Psoas muscle (tissue), 8 donors: ENCODE data around the gene TEAD1. TPM values are rescaled to one million over a fixed set of nuclear protein-coding genes. Genes with fewer than 3 reads are reported as not detected.
A peak's percentile ranks its signal among the peaks of the same experiment; 100 is the strongest.

Experiments
- ATAC-seq, 4 donors: fragments of 200-7000 bp; cut with Tn5 transposase; one replicate each; pipeline ENCODE4 v1.9.1; 2020; ENCODE audit warnings: moderate library complexity in 3 of 4, mild to moderate bottlenecking in 2 of 4
- DNase-seq, 2 donors: peaks; one replicate each; pipeline ENCODE4 v3.0.0-alpha.2; 2020
- H3K27ac ChIP-seq: fragments of 200-600 bp; one replicate; pipeline ENCODE4 v1.8.0; 2022
- H3K27me3 ChIP-seq, 3 donors: fragments of 200-600 bp in 1 of 3; one replicate each; pipeline versions ENCODE4 v1.6.1 to v1.8.0; 2013 to 2022; ENCODE audit warnings: low read length in 2 of 3, mild to moderate bottlenecking in 2 of 3, moderate library complexity in 1 of 3; ENCODE audit not compliant: insufficient read depth in 3 of 3
- H3K36me3 ChIP-seq, 2 donors: fragments of 200-600 bp in 1 of 2; one replicate each; pipeline versions ENCODE4 v1.6.1 to v1.8.0; 2013 to 2022; ENCODE audit warnings: low read depth in 1 of 2, mild to moderate bottlenecking in 1 of 2, moderate library complexity in 1 of 2; ENCODE audit not compliant: insufficient read depth in 1 of 2
- H3K4me1 ChIP-seq: fragments of 200-600 bp; one replicate; pipeline ENCODE4 v1.8.0; 2022
- H3K4me3 ChIP-seq: fragments of 200-600 bp; one replicate; pipeline ENCODE4 v1.8.0; 2022; ENCODE audit warnings: mild to moderate bottlenecking
- H3K9me3 ChIP-seq: fragments of 200-600 bp; one replicate; pipeline ENCODE4 v1.8.0; 2022
- WGBS, 3 donors: extraction: QIAGEN DNeasy Blood & Tissue Kit; methylation state at CpG; one replicate each; pipeline versions ENCODE4 v1.1.6 to v1.1.7; 2013; 5-methylcytosine and 5-hydroxymethylcytosine counted together
- intact Hi-C, 2 donors: fragments of 100-400 bp; cut with DNase I; formaldehyde crosslinking; loops; one replicate each; pipeline versions ENCODE4 v1.11.0 to v1.14.2; 2022
- polyA plus RNA-seq, 3 donors: library from polyadenylated mRNA; stranded (reverse); fragments of 200-250 nt; gene quantifications; one replicate each; pipeline ENCODE4 v1.2.3, GENCODE V29; 2013
- total RNA-seq, 4 donors: library from RNA; stranded (reverse); fragmentation: NEBNext Ultra II Directional in 2 of 4; extraction: Animal tissue kit (Norgen Biotek cat#: 25700) in 2 of 4; gene quantifications; one replicate each; pipeline versions ENCODE4 v1.2.1 to v1.2.4, GENCODE V29; 2021 to 2023
- TF ChIP-seq, protein P1 (sequence below): fragments of 200-600 bp; IDR thresholded peaks from one replicate; pipeline ENCODE4 v1.8.0; 2022; ENCODE audit warnings: antibody characterized with exemption
- donor health status: healthy with polysubstance abuse.
- donor health status: DM: no; HTN: no; CAD: no; lungs with moderate emphysema.
- donor health status: Bipolar disorder and iron deficiency.
- donor health status: healthy.
- donor health status: DM: yes; HTN: yes; CAD: no.
- donor health status: DM: no; HTN: no; CAD: no.
- donor health status: DM: no; HTN: no; CAD: no.
- donor health status: DM: yes; HTN: yes; CAD: no.

Gene TEAD1
- total and polyA plus RNA-seq, 7 donors, result 11.3 to 178 (median 112) TPM

DNA sequence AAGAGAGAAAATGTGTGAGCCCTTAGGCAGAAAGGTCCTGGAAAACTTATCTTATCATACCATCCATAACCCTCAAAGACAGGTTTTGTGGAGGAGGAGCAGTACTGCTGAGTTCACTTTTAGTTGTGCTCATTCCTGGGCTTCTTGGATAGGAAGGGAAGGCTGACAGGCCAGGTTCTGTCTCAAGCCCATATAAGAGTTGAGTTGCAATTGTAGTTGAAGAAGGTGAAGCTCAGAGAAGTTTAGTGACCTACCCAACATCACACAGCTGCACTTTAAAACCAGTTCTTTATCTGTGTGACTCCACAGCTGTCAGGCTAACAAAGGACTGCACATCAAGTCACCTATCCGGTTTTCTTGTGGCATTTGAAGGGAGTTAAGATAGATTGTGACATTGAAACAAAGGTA is 13.0 kb downstream of the TEAD1 start:
- Histone ChIP-seq H3K9me3 (no peaks in the 10 kb centered on the region), H3K36me3 (no peaks in the 10 kb centered on the region), H3K27me3 (no peaks in the 10 kb centered on the region), H3K4me3 (no peak overlapping the region), H3K4me1 (peaks cover 90% of the 10 kb centered on the region), H3K27ac (peak overlapping the region; percentile 95)
- TF ChIP-seq, protein P1, sequence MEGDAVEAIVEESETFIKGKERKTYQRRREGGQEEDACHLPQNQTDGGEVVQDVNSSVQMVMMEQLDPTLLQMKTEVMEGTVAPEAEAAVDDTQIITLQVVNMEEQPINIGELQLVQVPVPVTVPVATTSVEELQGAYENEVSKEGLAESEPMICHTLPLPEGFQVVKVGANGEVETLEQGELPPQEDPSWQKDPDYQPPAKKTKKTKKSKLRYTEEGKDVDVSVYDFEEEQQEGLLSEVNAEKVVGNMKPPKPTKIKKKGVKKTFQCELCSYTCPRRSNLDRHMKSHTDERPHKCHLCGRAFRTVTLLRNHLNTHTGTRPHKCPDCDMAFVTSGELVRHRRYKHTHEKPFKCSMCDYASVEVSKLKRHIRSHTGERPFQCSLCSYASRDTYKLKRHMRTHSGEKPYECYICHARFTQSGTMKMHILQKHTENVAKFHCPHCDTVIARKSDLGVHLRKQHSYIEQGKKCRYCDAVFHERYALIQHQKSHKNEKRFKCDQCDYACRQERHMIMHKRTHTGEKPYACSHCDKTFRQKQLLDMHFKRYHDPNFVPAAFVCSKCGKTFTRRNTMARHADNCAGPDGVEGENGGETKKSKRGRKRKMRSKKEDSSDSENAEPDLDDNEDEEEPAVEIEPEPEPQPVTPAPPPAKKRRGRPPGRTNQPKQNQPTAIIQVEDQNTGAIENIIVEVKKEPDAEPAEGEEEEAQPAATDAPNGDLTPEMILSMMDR, result no peak
- no peak for DNase-seq
- 63 to 75% (median 69%) methylated on average over 1 of the region's 1 CpG for WGBS, 3 donors
- intact Hi-C loops, result no loop called here
- ATAC-seq, result no peak

DNA sequence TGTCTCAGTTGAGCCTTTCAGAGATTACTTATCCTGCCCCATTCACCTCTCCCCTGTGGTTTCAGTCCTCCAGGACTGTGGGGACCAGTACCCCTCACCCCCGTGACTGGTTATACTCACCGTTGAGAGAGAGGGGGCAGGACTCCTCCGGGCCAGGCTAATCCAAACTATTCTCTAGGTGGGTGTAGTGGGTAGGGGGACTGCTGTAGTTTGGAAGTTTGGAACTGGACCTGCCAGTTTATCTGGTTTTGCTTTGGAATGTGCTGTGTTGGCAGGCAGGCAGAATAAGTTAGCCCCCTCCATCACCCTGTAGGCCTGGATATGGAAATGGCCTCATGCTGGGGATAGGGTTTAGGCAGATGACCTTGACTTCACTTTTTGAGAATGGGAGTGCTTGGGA is 13.5 kb downstream of the TEAD1 start:
- Histone ChIP-seq H3K4me1 (peaks cover 89% of the 10 kb centered on the region), H3K27ac (peak overlapping the region; percentile 95)

DNA sequence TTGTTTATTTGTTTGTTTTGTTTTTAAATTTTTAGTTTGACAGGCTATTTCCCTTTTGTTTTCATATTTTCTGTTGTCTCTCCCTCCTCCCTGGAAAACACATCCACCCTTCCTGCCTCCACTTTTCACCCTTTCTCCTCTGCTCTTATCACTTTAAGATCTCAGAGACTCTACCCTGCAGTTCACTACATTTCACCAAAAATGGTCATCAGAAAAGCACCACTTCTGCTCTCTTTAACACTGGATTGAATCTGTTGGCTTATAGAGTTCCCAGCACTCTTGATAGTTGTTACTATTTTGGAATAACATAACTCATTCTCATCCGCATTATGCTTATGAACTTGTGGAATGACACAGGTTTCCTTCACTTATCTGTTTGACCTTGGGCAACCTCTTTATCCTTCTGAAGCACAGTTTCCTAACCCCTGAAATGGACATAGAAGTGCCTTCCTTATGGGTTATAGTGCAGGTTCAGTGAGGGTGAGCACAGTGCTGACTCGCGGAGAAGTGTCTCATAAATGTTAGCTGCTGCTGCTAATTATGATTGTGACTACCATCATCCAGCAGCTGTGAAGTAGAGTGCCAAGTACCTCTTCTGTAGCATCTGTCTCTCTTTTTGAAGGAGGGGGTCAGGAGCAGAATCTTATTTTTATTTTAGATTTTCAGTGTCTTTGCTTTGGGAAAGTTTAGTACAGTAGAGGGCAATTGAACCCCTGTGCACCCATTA is 15.0 kb downstream of the TEAD1 start:
- peak in 3 of 4 donors; percentile 21 to 44 (median 36) for ATAC-seq
- DNase-seq, result no peak
- H3K4me1 ChIP-seq, result peaks cover 82% of the 10 kb centered on the region
- H3K27ac ChIP-seq, result peak overlapping the region; percentile 95
- WGBS, 3 donors, result 30 to 46% (median 35%) methylated on average over 3 of the region's 3 CpGs
- H3K27me3 ChIP-seq, result no peaks in the 10 kb centered on the region
- H3K36me3 ChIP-seq, result no peaks in the 10 kb centered on the region
- intact Hi-C loops, result no loop called here
- TF ChIP-seq, protein P1, result no peak
- H3K4me3 ChIP-seq, result peak overlapping the region; percentile 17
- no peaks in the 10 kb centered on the region for H3K9me3 ChIP-seq

More for the DNA sequence above, 13.5 kb downstream of the TEAD1 start:
- no peak overlapping the region for H3K4me3 ChIP-seq
- DNase-seq (no peak), ATAC-seq (no peak)
- intact Hi-C loops, result no loop called here
- no peaks in the 10 kb centered on the region for H3K27me3 ChIP-seq
- H3K9me3 ChIP-seq, result no peaks in the 10 kb centered on the region
- 70 to 74% (median 72%) methylated on average over 3 of the region's 3 CpGs for whole genome bisulfite sequencing, 3 donors
- H3K36me3 ChIP-seq, result no peaks in the 10 kb centered on the region
- TF ChIP-seq, protein P1, result no peak

DNA sequence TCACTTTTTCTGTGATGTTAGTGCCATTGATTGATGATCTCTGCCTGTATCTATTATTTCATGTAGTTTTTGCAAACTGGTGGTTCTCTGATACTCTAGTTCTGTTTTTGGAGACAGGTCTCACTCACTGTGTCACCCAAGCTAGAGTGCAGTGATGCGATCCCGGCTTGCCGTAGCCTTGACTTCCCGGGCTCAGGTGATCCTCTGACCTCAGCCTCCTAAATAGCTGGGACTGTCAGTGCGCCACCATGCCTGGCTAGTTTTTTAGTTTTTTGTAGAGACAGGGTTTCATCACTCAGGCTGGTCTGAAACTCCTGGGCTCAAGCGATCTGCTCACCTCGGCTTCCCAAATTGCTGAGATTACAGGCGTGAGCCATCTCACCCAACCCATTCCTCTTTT is 16.4 kb downstream of the TEAD1 start:
- no peak for ATAC-seq
- intact Hi-C loops, result loop anchor here (5.0 kb wide), 2 partner anchors 77 to 207 kb away; no protein-coding TSS in a partner anchor
- whole genome bisulfite sequencing, 3 donors, result 66 to 90% (median 69%) methylated on average over 8 of the region's 8 CpGs
- TF ChIP-seq, protein P1, result no peak
- H3K36me3 ChIP-seq, result no peaks in the 10 kb centered on the region
- DNase-seq, result no peak
- no peaks in the 10 kb centered on the region for H3K27me3 ChIP-seq
- no peaks in the 10 kb centered on the region for H3K9me3 ChIP-seq
- H3K4me1 ChIP-seq, result peaks cover 82% of the 10 kb centered on the region
- no peak overlapping the region for H3K4me3 ChIP-seq
- H3K27ac ChIP-seq, result peak overlapping the region; percentile 95
